Measurements from ENCODE around the gene ACVR2B.
A peak's percentile ranks its signal among the peaks of the same experiment; 100 is the strongest.

Gene ACVR2B

DNA sequence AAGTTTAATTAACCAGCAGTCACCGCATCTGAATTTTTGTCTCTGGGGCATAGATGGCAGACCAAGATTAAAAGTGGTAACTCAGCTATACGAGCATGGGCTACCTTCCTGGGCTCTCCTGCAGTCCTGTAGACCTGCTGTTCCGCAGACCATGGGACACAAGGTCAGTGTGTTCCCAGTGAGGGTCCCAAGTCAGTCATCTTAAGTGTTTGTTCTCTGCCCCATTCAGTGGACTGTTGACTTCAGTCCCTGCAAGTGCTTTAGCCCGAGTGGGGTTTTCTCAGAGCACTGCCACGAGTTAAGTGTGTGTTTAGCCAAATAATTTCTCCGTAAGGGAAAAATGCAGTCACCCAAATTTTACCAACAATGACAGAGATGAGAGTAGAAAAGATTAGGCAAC lies 37.5 kb downstream of the ACVR2B start:
- Histone ChIP-seq H3K4me2 (ENCODE audit: low read length) (no peak overlapping the region), H3K27ac (ENCODE audit: low read depth, low read length) (no peak overlapping the region), H3K9me3 (ENCODE audit: control insufficient read depth, insufficient read depth, low read length) (no peaks in the 10 kb centered on the region)

DNA sequence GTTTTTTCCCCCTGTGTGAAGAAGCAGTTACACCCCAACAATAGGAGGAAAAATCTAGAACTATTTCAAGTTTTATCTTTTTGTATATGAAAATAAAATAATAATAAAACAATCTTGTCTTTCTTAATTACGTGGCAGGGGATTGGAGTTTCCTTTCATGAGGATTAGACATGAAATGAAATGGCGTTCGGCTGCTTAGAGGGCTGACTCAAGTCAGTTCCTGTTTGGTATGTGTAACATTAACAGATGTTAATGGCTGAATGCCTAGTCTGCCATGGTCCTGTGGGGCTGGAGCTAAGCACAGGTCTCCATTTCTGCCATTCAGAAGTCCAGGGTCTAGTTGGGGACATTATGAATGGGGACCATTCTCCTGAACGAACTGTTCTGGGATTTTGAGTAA lies 39.3 kb downstream of the ACVR2B start:
- Histone ChIP-seq H3F3A (ENCODE audit: control insufficient read depth, insufficient read depth) (no peaks in the 10 kb centered on the region), H3K27me3 (ENCODE audit: control insufficient read depth, low read length) (no peaks in the 10 kb centered on the region), H3K4me2 (ENCODE audit: low read length) (no peak overlapping the region), H4K20me1 (ENCODE audit: control insufficient read depth, insufficient read depth, low read depth, low read length) (no peaks in the 10 kb centered on the region), H3K9me2 (replicated peaks; ENCODE audit: control insufficient read depth, low read length) (no peaks in the 10 kb centered on the region), H3K4me1 (ENCODE audit: control insufficient read depth, low read length) (peaks cover 16% of the 10 kb centered on the region), H3K4me3 (ENCODE audit: low read length) (no peak overlapping the region), H3K27ac (ENCODE audit: low read depth, low read length) (no peak overlapping the region), H3K9me3 (ENCODE audit: control insufficient read depth, insufficient read depth, low read length) (no peaks in the 10 kb centered on the region), H3K79me2 (ENCODE audit: control insufficient read depth, low read length) (peaks cover 17% of the 10 kb centered on the region), H3K36me3 (ENCODE audit: control insufficient read depth, low read length) (peaks cover 7% of the 10 kb centered on the region)
- TF ChIP-seq, protein P1, sequence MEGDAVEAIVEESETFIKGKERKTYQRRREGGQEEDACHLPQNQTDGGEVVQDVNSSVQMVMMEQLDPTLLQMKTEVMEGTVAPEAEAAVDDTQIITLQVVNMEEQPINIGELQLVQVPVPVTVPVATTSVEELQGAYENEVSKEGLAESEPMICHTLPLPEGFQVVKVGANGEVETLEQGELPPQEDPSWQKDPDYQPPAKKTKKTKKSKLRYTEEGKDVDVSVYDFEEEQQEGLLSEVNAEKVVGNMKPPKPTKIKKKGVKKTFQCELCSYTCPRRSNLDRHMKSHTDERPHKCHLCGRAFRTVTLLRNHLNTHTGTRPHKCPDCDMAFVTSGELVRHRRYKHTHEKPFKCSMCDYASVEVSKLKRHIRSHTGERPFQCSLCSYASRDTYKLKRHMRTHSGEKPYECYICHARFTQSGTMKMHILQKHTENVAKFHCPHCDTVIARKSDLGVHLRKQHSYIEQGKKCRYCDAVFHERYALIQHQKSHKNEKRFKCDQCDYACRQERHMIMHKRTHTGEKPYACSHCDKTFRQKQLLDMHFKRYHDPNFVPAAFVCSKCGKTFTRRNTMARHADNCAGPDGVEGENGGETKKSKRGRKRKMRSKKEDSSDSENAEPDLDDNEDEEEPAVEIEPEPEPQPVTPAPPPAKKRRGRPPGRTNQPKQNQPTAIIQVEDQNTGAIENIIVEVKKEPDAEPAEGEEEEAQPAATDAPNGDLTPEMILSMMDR (IDR thresholded peaks at IDR 0.05; ENCODE audit: low read depth, low read length, poor library complexity, severe bottlenecking), result no peak
- no peak for TF ChIP-seq EZH2phosphoT487 (IDR thresholded peaks at IDR 0.05; ENCODE audit: borderline replicate concordance, low read length)

More for the DNA sequence above, 37.5 kb downstream of the ACVR2B start:
- no peaks in the 10 kb centered on the region for H3F3A ChIP-seq (ENCODE audit: control insufficient read depth, insufficient read depth)
- H3K27me3 ChIP-seq (ENCODE audit: control insufficient read depth, low read length), result no peaks in the 10 kb centered on the region
- peaks cover 5% of the 10 kb centered on the region for H3K4me1 ChIP-seq (ENCODE audit: control insufficient read depth, low read length)
- H3K36me3 ChIP-seq (ENCODE audit: control insufficient read depth, low read length), result no peaks in the 10 kb centered on the region
- no peaks in the 10 kb centered on the region for H3K9me2 ChIP-seq (replicated peaks; ENCODE audit: control insufficient read depth, low read length)
- H3K79me2 ChIP-seq (ENCODE audit: control insufficient read depth, low read length), result no peaks in the 10 kb centered on the region
- TF ChIP-seq, protein P1 (IDR thresholded peaks at IDR 0.05; ENCODE audit: low read depth, low read length, poor library complexity, severe bottlenecking), result no peak
- no peak for TF ChIP-seq EZH2phosphoT487 (IDR thresholded peaks at IDR 0.05; ENCODE audit: borderline replicate concordance, low read length)
- H3K4me3 ChIP-seq (ENCODE audit: low read length), result no peak overlapping the region
- no peaks in the 10 kb centered on the region for H4K20me1 ChIP-seq (ENCODE audit: control insufficient read depth, insufficient read depth, low read depth, low read length)

DNA sequence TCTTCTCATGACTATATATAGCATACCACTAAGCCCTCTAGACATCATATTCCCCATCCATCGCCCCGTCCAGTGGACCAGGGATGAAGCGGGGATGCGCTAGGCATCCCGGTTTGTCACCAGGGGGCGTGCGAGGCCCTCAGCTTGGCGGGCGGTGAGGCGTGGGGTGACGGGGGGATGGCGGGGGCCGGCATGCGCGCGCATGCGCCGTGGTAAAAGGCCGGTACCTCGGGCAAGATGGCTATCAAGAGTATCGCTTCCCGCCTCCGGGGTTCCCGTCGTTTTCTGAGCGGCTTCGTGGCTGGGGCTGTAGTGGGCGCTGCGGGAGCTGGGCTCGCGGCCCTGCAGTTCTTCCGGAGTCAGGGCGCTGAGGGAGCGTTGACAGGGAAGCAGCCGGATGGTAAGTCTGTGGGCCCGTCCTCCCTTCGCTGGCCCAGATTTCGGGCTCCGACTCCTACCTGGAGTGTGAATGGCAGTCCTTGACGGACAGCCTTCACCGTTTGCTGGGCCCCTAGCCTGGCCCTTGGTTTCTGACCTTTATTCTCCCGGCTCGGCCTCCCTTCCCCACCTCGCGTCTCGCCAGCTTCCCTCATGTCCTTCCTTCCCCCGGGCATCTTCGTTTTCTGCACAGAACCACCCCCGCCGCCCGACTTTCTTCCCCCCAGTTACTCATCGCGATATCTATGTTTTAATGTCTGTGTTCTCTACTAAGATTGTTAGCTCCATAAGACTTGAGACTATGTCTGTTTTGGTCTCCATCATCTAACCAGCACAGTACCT lies 42.6 kb downstream of the ACVR2B start, which contains the start of gene EXOG:
TSS of gene EXOG (plus strand) at position 210 of the 780 bp plus-strand sequence. CDS start at position 238, 28 bp downstream.
- peak within 1 kb of the TSS; percentile 82 for H3K4me3 ChIP-seq (ENCODE audit: low read length)
- no peaks in the 10 kb centered on the region for H3F3A ChIP-seq (ENCODE audit: control insufficient read depth, insufficient read depth)
- peak within 1 kb of the TSS; percentile 73 for H3K4me2 ChIP-seq (ENCODE audit: low read length)
- H3K36me3 ChIP-seq (ENCODE audit: control insufficient read depth, low read length), result peaks cover 35% of the 10 kb centered on the region
- H3K4me1 ChIP-seq (ENCODE audit: control insufficient read depth, low read length), result peaks cover 16% of the 10 kb centered on the region
- peak within 1 kb of the TSS; percentile 63 for H3K27ac ChIP-seq (ENCODE audit: low read depth, low read length)
- H4K20me1 ChIP-seq (ENCODE audit: control insufficient read depth, insufficient read depth, low read depth, low read length), result no peaks in the 10 kb centered on the region
- H3K9me3 ChIP-seq (ENCODE audit: control insufficient read depth, insufficient read depth, low read length), result no peaks in the 10 kb centered on the region
- TF ChIP-seq, protein P1 (IDR thresholded peaks at IDR 0.05; ENCODE audit: low read depth, low read length, poor library complexity, severe bottlenecking), result peak; percentile 85
- no peak for TF ChIP-seq EZH2phosphoT487 (IDR thresholded peaks at IDR 0.05; ENCODE audit: borderline replicate concordance, low read length)
- no peaks in the 10 kb centered on the region for H3K27me3 ChIP-seq (ENCODE audit: control insufficient read depth, low read length)
- H3K9me2 ChIP-seq (replicated peaks; ENCODE audit: control insufficient read depth, low read length), result no peaks in the 10 kb centered on the region
- H3K79me2 ChIP-seq (ENCODE audit: control insufficient read depth, low read length), result peaks cover 23% of the 10 kb centered on the region
